ENCODE measurements around the gene SPAG7.

The SPAG7 gene

GRCh38 chr17:4944163-4944553 is 23.5 kb downstream of the SPAG7 start:
- DNase-seq (ENCODE audit: low read depth, low spot score) = no peak
- H3K4me3 ChIP-seq (ENCODE audit: low read depth, low read length) = no peak overlapping the region
- TF ChIP-seq, protein P1, sequence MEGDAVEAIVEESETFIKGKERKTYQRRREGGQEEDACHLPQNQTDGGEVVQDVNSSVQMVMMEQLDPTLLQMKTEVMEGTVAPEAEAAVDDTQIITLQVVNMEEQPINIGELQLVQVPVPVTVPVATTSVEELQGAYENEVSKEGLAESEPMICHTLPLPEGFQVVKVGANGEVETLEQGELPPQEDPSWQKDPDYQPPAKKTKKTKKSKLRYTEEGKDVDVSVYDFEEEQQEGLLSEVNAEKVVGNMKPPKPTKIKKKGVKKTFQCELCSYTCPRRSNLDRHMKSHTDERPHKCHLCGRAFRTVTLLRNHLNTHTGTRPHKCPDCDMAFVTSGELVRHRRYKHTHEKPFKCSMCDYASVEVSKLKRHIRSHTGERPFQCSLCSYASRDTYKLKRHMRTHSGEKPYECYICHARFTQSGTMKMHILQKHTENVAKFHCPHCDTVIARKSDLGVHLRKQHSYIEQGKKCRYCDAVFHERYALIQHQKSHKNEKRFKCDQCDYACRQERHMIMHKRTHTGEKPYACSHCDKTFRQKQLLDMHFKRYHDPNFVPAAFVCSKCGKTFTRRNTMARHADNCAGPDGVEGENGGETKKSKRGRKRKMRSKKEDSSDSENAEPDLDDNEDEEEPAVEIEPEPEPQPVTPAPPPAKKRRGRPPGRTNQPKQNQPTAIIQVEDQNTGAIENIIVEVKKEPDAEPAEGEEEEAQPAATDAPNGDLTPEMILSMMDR (IDR thresholded peaks at IDR 0.05; ENCODE audit: insufficient read depth, low read length, missing control alignments) = no peak
- CTCF ChIA-PET = interaction anchor here (1.8 kb wide), 1 partner anchor 118 kb away, joined by 4 read pairs; no protein-coding TSS in a partner anchor
- POLR2A ChIA-PET = interaction anchor here (1.7 to 6.9 kb wide), 2 partner anchors 22 to 53 kb away, joined by 4 to 119 read pairs; partner anchors contain the start of genes INCA1, KIF1C and SPAG7

GRCh38 chr17:4942760-4943508 is 24.7 kb downstream of the SPAG7 start:
- DNase-seq (ENCODE audit: low read depth, low spot score) = no peak
- CTCF ChIA-PET = interaction anchor here (1.7 kb wide), 1 partner anchor 44 kb away, joined by 7 read pairs; the partner anchor contains the start of gene CAMTA2
- H3K4me3 ChIP-seq (ENCODE audit: low read depth, low read length) = no peak overlapping the region; the same call in 1 of the 2 replicates
- TF ChIP-seq, protein P1 (IDR thresholded peaks at IDR 0.05; ENCODE audit: insufficient read depth, low read length, missing control alignments) = no peak
- POLR2A ChIA-PET = interaction anchor here (0.6 to 6.9 kb wide), 3 partner anchors 10 to 54 kb away, joined by 3 to 119 read pairs (median 4); partner anchors contain the start of genes INCA1, KIF1C and SPAG7

GRCh38 chr17:4941319-4941610 is 26.4 kb downstream of the SPAG7 start:
- no peak for DNase-seq (ENCODE audit: low read depth, low spot score)
- TF ChIP-seq, protein P1 (IDR thresholded peaks at IDR 0.05; ENCODE audit: insufficient read depth, low read length, missing control alignments) = no peak
- ChIA-PET POLR2A (interaction anchor here (0.6 to 4.0 kb wide), 4 partner anchors 10 to 80 kb away, joined by 3 to 61 read pairs (median 28); partner anchors contain the start of genes ENO3, PFN1 and SPAG7), CTCF (no interaction called here)
- peak overlapping the region; percentile 92 for H3K4me3 ChIP-seq (ENCODE audit: low read depth, low read length)

DNA sequence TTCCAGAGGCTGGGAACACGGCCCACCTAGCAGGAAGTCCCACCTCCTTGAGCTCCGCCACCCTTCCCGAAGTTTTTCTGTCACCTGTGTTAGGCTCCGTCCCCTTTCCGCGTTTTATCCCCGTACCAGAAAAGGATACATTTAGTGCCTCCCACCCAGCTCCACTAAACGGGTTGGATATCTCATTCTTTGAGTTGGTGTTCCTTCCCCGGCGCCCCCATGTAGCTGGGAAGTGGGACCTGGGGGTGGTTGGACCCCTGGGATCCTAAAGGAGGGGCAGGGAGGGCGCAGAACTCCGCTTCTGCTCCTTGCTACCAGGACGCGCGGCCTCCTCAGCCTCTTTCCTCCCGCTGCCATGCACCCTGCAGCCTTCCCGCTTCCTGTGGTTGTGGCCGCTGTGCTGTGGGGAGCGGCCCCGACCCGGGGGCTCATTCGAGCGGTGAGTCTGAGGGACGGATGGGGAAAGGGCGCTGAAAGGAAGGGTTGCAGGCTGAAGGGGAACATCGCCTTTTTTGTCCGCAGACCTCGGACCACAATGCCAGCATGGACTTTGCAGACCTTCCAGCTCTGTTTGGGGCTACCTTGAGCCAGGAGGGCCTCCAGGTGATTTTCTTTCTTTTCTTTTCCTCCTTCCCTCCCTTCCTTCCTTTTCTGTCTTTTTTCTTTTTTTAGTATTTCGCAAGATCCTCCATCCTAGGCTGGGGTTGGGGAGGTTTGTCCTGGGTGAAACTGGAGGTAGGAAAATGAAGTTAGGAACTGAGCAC is 26.9 kb downstream of the SPAG7 start:
- TF ChIP-seq, protein P1 (IDR thresholded peaks at IDR 0.05; ENCODE audit: insufficient read depth, low read length, missing control alignments) = no peak
- ChIA-PET POLR2A (interaction anchor here (0.6 to 4.0 kb wide), 11 partner anchors 10 to 81 kb away, joined by 3 to 61 read pairs (median 6); partner anchors contain the start of genes CAMTA2, ENO3, PFN1 and SPAG7), CTCF (interaction anchor here (0.8 to 1.4 kb wide), 4 partner anchors 11 to 37 kb away, joined by 3 to 5 read pairs (median 4); partner anchors contain the start of gene CHRNE)
- H3K4me3 ChIP-seq (ENCODE audit: low read depth, low read length) = peak overlapping the region; percentile 92
- DNase-seq (ENCODE audit: low read depth, low spot score) = no peak

GRCh38 chr17:4939796-4940554 is 27.6 kb downstream of the SPAG7 start, which contains the start of the genes RNF167 and SLC25A11:
TSS of gene RNF167 (plus strand) at chr17:4940268. CDS start at chr17:4940910, 642 bp downstream.
TSS of gene SLC25A11 (minus strand) at chr17:4940046. CDS start at chr17:4939910, 136 bp downstream.
- ChIA-PET CTCF (interaction anchor here (0.8 to 1.7 kb wide), 6 partner anchors 11 to 47 kb away, joined by 3 to 8 read pairs (median 4); partner anchors contain the start of gene CHRNE), POLR2A (interaction anchor here (0.7 to 4.0 kb wide), 12 partner anchors 11 to 60 kb away, joined by 3 to 61 read pairs (median 6); partner anchors contain the start of genes CAMTA2, ENO3, INCA1 and KIF1C)
- TF ChIP-seq, protein P1 (IDR thresholded peaks at IDR 0.05; ENCODE audit: insufficient read depth, low read length, missing control alignments) = no peak
- peak; percentile 98 for DNase-seq (ENCODE audit: low read depth, low spot score)
- H3K4me3 ChIP-seq (ENCODE audit: low read depth, low read length) = peak within 1 kb of the TSS; percentile 92

All from AG04449 (cell line).